HEK293 (cell line): Measurements from ENCODE around the gene YIPF1.

Source experiments
- GLIS1 ChIP-seq: fragments of 450-650 bp; formaldehyde crosslinking; IDR thresholded peaks from 2 replicates; pipeline ENCODE4 v1.5.1; 2016; ENCODE audit warnings: missing biosample characterization, missing genetic modification characterization
- IKZF3 ChIP-seq: fragments of 450-650 bp; IDR thresholded peaks from 2 replicates; pipeline ENCODE4 v1.5.0; 2018; ENCODE audit warnings: missing biosample characterization, mild to moderate bottlenecking, missing genetic modification characterization, moderate library complexity
- REPIN1 ChIP-seq: fragments of 450-650 bp; formaldehyde crosslinking; IDR thresholded peaks from 2 replicates; pipeline ENCODE4 v1.5.1; 2017; ENCODE audit warnings: missing biosample characterization, missing genetic modification characterization, low read depth
- SP2 ChIP-seq: fragments of 450-650 bp; formaldehyde crosslinking; IDR thresholded peaks from 2 replicates; pipeline ENCODE4 v1.5.1; 2016; ENCODE audit warnings: missing biosample characterization, missing genetic modification characterization
- SP3 ChIP-seq: fragments of 450-650 bp; formaldehyde crosslinking; IDR thresholded peaks from 2 replicates; pipeline ENCODE4 v1.5.1; 2016; ENCODE audit warnings: missing biosample characterization, missing genetic modification characterization
- TSHZ1 ChIP-seq: fragments of 450-650 bp; formaldehyde crosslinking; IDR thresholded peaks from 2 replicates; pipeline ENCODE4 v1.5.1; 2016; ENCODE audit warnings: missing biosample characterization, missing genetic modification characterization, borderline replicate concordance
- ZBTB21 ChIP-seq: fragments of 450-650 bp; formaldehyde crosslinking; IDR thresholded peaks from 2 replicates; pipeline ENCODE4 v1.5.1; 2017; ENCODE audit warnings: missing biosample characterization, missing genetic modification characterization
- ZFP37 ChIP-seq: fragments of 450-650 bp; formaldehyde crosslinking; IDR thresholded peaks from 2 replicates; pipeline ENCODE4 v1.5.1; 2016; ENCODE audit warnings: missing biosample characterization, missing genetic modification characterization
- ZFP69B ChIP-seq: fragments of 450-650 bp; formaldehyde crosslinking; IDR thresholded peaks from 2 replicates; pipeline ENCODE4 v1.5.1; 2016; ENCODE audit warnings: missing biosample characterization, missing genetic modification characterization
- ZNF10 ChIP-seq: fragments of 450-650 bp; formaldehyde crosslinking; IDR thresholded peaks from 2 replicates; pipeline ENCODE4 v1.5.1; 2017; ENCODE audit warnings: missing biosample characterization, missing genetic modification characterization
- ZNF138 ChIP-seq: fragments of 450-650 bp; formaldehyde crosslinking; IDR thresholded peaks from 2 replicates; pipeline ENCODE4 v1.5.1; 2016; ENCODE audit warnings: missing biosample characterization, missing genetic modification characterization, borderline replicate concordance
- ZNF175 ChIP-seq: fragments of 450-650 bp; formaldehyde crosslinking; IDR thresholded peaks from 2 replicates; pipeline ENCODE4 v1.5.1; 2016; ENCODE audit warnings: missing biosample characterization, missing genetic modification characterization
- ZNF214 ChIP-seq: fragments of 450-650 bp; formaldehyde crosslinking; IDR thresholded peaks from 2 replicates; pipeline ENCODE4 v1.5.1; 2017; ENCODE audit warnings: missing biosample characterization, mild to moderate bottlenecking, missing genetic modification characterization, borderline replicate concordance
- ZNF24 ChIP-seq: fragments of 450-650 bp; formaldehyde crosslinking; IDR thresholded peaks from 2 replicates; pipeline ENCODE4 v1.5.1; 2016; ENCODE audit warnings: missing biosample characterization, missing genetic modification characterization
- ZNF324 ChIP-seq: fragments of 450-650 bp; formaldehyde crosslinking; IDR thresholded peaks from 2 replicates; pipeline ENCODE4 v1.5.1; 2016; ENCODE audit warnings: missing biosample characterization, missing genetic modification characterization
- ZNF335 ChIP-seq: fragments of 450-650 bp; formaldehyde crosslinking; conservative IDR thresholded peaks from 2 replicates; pipeline ENCODE4 v1.5.1; 2016; ENCODE audit warnings: missing biosample characterization, missing genetic modification characterization
- ZNF341 ChIP-seq: fragments of 450-650 bp; formaldehyde crosslinking; IDR thresholded peaks from 2 replicates; pipeline ENCODE4; 2016; ENCODE audit warnings: low read depth, missing biosample characterization, missing genetic modification characterization
- ZNF350 ChIP-seq: fragments of 450-650 bp; formaldehyde crosslinking; IDR thresholded peaks from 2 replicates; pipeline ENCODE4 v1.5.0; 2017; ENCODE audit warnings: missing biosample characterization, mild to moderate bottlenecking, missing genetic modification characterization
- ZNF521 ChIP-seq: fragments of 450-650 bp; formaldehyde crosslinking; IDR thresholded peaks from 2 replicates; pipeline ENCODE4 v1.5.1; 2017; ENCODE audit warnings: missing biosample characterization, mild to moderate bottlenecking, missing genetic modification characterization
- ZNF596 ChIP-seq: fragments of 450-650 bp; IDR thresholded peaks from 2 replicates; pipeline ENCODE4 v1.5.0; 2018; ENCODE audit warnings: missing biosample characterization, mild to moderate bottlenecking, missing genetic modification characterization, moderate library complexity
- ZNF624 ChIP-seq: fragments of 450-650 bp; formaldehyde crosslinking; IDR thresholded peaks from 2 replicates; pipeline ENCODE4 v1.5.1; 2017; ENCODE audit warnings: missing biosample characterization, missing genetic modification characterization
- ZNF670 ChIP-seq: fragments of 450-650 bp; formaldehyde crosslinking; IDR thresholded peaks from 2 replicates; pipeline ENCODE4 v1.5.1; 2016; ENCODE audit warnings: missing biosample characterization, missing genetic modification characterization, low read depth
- ZNF677 ChIP-seq: fragments of 450-650 bp; IDR thresholded peaks from 2 replicates; pipeline ENCODE4 v1.5.0; 2018; ENCODE audit warnings: missing biosample characterization, mild to moderate bottlenecking, missing genetic modification characterization, moderate library complexity
- ZNF768 ChIP-seq: fragments of 450-650 bp; formaldehyde crosslinking; IDR thresholded peaks from 2 replicates; pipeline ENCODE4 v1.5.1; 2018; ENCODE audit warnings: missing biosample characterization, mild to moderate bottlenecking, missing genetic modification characterization
- ZNF791 ChIP-seq: fragments of 450-650 bp; formaldehyde crosslinking; IDR thresholded peaks from 2 replicates; pipeline ENCODE4 v1.5.1; 2016; ENCODE audit warnings: missing biosample characterization, missing genetic modification characterization
- TF ChIP-seq, protein P1 (sequence below): fragments of 450-650 bp; formaldehyde crosslinking; IDR thresholded peaks from 2 replicates; pipeline ENCODE4 v1.5.1; 2016; ENCODE audit warnings: missing biosample characterization, missing genetic modification characterization
- TF ChIP-seq, protein P2 (sequence below): fragments of 450-650 bp; formaldehyde crosslinking; IDR thresholded peaks from 2 replicates; pipeline ENCODE4 v1.5.1; 2016; ENCODE audit warnings: missing biosample characterization, missing genetic modification characterization, borderline replicate concordance
- TF ChIP-seq, protein P3 (sequence below): fragments of 450-650 bp; formaldehyde crosslinking; IDR thresholded peaks from 2 replicates; pipeline ENCODE4 v1.5.1; 2016; ENCODE audit warnings: missing biosample characterization, missing genetic modification characterization

YIPF1 gene

DNA sequence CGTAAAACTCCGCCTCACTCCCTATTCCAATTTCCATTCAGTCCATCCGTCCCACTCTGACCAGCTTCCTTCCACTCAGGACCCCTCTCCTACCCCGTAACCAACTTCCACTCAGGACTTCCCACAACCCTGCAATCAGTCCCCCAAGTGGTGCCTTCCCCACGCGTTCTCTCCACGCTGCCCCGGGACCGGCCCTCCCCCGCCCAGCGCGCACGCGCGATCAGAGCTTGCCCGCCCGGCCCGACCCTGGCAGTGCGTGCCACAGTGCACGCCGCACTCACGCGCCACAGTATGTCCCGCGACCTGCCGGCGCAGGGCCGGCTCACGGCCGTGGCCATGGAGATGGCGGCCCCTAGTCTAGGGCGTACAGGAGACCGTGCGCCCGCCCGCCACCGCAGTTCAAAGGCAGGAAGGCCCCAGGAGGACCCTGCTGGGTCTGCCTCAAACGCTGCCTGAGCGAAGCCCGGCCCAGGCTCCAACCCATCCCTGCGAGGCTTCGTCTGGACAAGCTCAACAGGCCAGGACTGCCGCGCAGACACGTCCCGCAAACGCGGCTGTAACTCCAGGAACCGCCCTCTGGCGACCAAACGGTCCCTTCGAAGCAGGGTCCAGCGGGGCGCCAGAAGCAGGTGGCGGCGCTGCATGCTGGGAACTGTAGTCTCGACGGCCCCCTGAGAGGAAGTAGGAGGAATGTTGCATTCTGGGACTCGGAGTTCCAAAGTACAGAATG, 51.5 kb downstream of the YIPF1 start, which contains the start of gene NDC1 (continued):
- TF ChIP-seq TSHZ1 = no peak
- TF ChIP-seq ZNF341 = peak; percentile 97
- TF ChIP-seq ZFP69B = peak; percentile 71; the same call in 1 of the 2 replicates
- TF ChIP-seq, protein P1, sequence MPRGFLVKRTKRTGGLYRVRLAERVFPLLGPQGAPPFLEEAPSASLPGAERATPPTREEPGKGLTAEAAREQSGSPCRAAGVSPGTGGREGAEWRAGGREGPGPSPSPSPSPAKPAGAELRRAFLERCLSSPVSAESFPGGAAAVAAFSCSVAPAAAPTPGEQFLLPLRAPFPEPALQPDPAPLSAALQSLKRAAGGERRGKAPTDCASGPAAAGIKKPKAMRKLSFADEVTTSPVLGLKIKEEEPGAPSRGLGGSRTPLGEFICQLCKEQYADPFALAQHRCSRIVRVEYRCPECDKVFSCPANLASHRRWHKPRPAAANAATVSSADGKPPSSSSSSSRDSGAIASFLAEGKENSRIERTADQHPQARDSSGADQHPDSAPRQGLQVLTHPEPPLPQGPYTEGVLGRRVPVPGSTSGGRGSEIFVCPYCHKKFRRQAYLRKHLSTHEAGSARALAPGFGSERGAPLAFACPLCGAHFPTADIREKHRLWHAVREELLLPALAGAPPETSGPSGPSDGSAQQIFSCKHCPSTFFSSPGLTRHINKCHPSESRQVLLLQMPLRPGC (tag by site-specific recombination) = peak; percentile 82; the same call in 1 of the 2 replicates
- no peak for TF ChIP-seq ZNF138 (tag by site-specific recombination)
- peak; percentile 83 for TF ChIP-seq ZNF24 (tag by site-specific recombination)
- no peak; the same call in 1 of the 2 replicates for TF ChIP-seq ZFP37 (tag by site-specific recombination)
- TF ChIP-seq, protein P2, sequence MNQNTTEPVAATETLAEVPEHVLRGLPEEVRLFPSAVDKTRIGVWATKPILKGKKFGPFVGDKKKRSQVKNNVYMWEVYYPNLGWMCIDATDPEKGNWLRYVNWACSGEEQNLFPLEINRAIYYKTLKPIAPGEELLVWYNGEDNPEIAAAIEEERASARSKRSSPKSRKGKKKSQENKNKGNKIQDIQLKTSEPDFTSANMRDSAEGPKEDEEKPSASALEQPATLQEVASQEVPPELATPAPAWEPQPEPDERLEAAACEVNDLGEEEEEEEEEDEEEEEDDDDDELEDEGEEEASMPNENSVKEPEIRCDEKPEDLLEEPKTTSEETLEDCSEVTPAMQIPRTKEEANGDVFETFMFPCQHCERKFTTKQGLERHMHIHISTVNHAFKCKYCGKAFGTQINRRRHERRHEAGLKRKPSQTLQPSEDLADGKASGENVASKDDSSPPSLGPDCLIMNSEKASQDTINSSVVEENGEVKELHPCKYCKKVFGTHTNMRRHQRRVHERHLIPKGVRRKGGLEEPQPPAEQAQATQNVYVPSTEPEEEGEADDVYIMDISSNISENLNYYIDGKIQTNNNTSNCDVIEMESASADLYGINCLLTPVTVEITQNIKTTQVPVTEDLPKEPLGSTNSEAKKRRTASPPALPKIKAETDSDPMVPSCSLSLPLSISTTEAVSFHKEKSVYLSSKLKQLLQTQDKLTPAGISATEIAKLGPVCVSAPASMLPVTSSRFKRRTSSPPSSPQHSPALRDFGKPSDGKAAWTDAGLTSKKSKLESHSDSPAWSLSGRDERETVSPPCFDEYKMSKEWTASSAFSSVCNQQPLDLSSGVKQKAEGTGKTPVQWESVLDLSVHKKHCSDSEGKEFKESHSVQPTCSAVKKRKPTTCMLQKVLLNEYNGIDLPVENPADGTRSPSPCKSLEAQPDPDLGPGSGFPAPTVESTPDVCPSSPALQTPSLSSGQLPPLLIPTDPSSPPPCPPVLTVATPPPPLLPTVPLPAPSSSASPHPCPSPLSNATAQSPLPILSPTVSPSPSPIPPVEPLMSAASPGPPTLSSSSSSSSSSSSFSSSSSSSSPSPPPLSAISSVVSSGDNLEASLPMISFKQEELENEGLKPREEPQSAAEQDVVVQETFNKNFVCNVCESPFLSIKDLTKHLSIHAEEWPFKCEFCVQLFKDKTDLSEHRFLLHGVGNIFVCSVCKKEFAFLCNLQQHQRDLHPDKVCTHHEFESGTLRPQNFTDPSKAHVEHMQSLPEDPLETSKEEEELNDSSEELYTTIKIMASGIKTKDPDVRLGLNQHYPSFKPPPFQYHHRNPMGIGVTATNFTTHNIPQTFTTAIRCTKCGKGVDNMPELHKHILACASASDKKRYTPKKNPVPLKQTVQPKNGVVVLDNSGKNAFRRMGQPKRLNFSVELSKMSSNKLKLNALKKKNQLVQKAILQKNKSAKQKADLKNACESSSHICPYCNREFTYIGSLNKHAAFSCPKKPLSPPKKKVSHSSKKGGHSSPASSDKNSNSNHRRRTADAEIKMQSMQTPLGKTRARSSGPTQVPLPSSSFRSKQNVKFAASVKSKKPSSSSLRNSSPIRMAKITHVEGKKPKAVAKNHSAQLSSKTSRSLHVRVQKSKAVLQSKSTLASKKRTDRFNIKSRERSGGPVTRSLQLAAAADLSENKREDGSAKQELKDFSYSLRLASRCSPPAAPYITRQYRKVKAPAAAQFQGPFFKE (tag by site-specific recombination) = no peak
- TF ChIP-seq ZNF670 (tag by site-specific recombination) = no peak
- TF ChIP-seq REPIN1 (tag by site-specific recombination) = no peak
- TF ChIP-seq ZNF624 (tag by site-specific recombination) = no peak
- TF ChIP-seq IKZF3 (tag by site-specific recombination) = peak; percentile 46
- TF ChIP-seq ZNF324 (tag by site-specific recombination) = peak; percentile 94; the same call in 1 of the 2 replicates
- TF ChIP-seq SP2 (tag by site-specific recombination) = peak; percentile 86
- TF ChIP-seq, protein P3, sequence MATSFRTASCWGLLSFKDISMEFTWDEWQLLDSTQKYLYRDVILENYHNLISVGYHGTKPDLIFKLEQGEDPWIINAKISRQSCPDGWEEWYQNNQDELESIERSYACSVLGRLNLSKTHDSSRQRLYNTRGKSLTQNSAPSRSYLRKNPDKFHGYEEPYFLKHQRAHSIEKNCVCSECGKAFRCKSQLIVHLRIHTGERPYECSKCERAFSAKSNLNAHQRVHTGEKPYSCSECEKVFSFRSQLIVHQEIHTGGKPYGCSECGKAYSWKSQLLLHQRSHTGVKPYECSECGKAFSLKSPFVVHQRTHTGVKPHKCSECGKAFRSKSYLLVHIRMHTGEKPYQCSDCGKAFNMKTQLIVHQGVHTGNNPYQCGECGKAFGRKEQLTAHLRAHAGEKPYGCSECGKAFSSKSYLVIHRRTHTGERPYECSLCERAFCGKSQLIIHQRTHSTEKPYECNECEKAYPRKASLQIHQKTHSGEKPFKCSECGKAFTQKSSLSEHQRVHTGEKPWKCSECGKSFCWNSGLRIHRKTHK (tag by site-specific recombination) = no peak
- no peak for TF ChIP-seq ZNF175
- TF ChIP-seq ZNF10 (tag by site-specific recombination) = peak; percentile 66; the same call in 1 of the 2 replicates
- TF ChIP-seq ZNF791 = no peak
- peak; percentile 94 for TF ChIP-seq SP3 (tag by site-specific recombination)
- peak; percentile 63 for TF ChIP-seq GLIS1 (tag by site-specific recombination)
- TF ChIP-seq ZNF350 = no peak
- TF ChIP-seq ZNF768 (tag by site-specific recombination) = no peak
- no peak for TF ChIP-seq ZNF677
- no peak for TF ChIP-seq ZNF596 (tag by site-specific recombination)
- no peak for TF ChIP-seq ZNF521 (tag by site-specific recombination)
- TF ChIP-seq ZBTB21 (tag by site-specific recombination) = 0 out of 2 replicates have a peak, but pooled peaks have one; percentile 67
- no peak for TF ChIP-seq ZNF214 (tag by site-specific recombination)
- peak; percentile 100 for TF ChIP-seq ZNF335
